KMS-11 (cell line): Measurements from ENCODE around the gene C1QTNF6.
A peak's percentile ranks its signal among the peaks of the same experiment; 100 is the strongest.

ENCODE experiments used
- H2AFZ ChIP-seq: fragments of 200-600 bp; sonication (generic); 2 replicates; pipeline ENCODE4 v1.6.1; 2016; ENCODE audit warnings: antibody characterized with exemption, mixed run types, low read depth
- H3K27ac ChIP-seq: fragments of 200-600 bp; sonication (generic); 2 replicates; pipeline ENCODE4 v1.6.1; 2016; ENCODE audit warnings: mild to moderate bottlenecking, mixed run types
- H3K27me3 ChIP-seq: fragments of 200-600 bp; sonication (generic); 2 replicates; pipeline ENCODE4 v1.6.1; 2017; ENCODE audit warnings: mild to moderate bottlenecking, low read depth, mixed run types, moderate library complexity; ENCODE audit not compliant: insufficient read depth
- H3K36me3 ChIP-seq: fragments of 200-600 bp; sonication (generic); 2 replicates; pipeline ENCODE4 v1.6.1; 2017; ENCODE audit warnings: mild to moderate bottlenecking, mixed run types; ENCODE audit not compliant: insufficient read depth
- H3K4me1 ChIP-seq: fragments of 200-600 bp; sonication (generic); 2 replicates; pipeline ENCODE4 v1.6.1; 2016; ENCODE audit warnings: mild to moderate bottlenecking, low read depth, mixed run types; ENCODE audit not compliant: poor library complexity, severe bottlenecking
- H3K4me2 ChIP-seq: fragments of 200-600 bp; sonication (generic); 2 replicates; pipeline ENCODE4 v1.7.0; 2016; ENCODE audit warnings: mild to moderate bottlenecking, mixed run types
- H3K4me3 ChIP-seq: fragments of 200-600 bp; sonication (generic); IDR thresholded peaks from 2 replicates; pipeline ENCODE4 v1.6.1; 2017; ENCODE audit warnings: low read depth, low read length, mixed read lengths; ENCODE audit not compliant: insufficient read depth
- H3K79me2 ChIP-seq: fragments of 200-600 bp; sonication (generic); 2 replicates; pipeline ENCODE4 v1.6.1; 2016; ENCODE audit warnings: low read depth, mixed run types; ENCODE audit not compliant: insufficient read depth
- H3K9ac ChIP-seq: fragments of 200-600 bp; sonication (generic); 2 replicates; pipeline ENCODE4 v1.6.1; 2016; ENCODE audit warnings: mild to moderate bottlenecking, mixed run types
- H4K20me1 ChIP-seq: fragments of 200-600 bp; sonication (generic); 2 replicates; pipeline ENCODE4 v1.6.1; 2016; ENCODE audit warnings: mild to moderate bottlenecking, mixed run types; ENCODE audit not compliant: insufficient read depth
- TF ChIP-seq, protein P1 (sequence below): fragments of 200-600 bp; sonication (generic); conservative IDR thresholded peaks from 2 replicates; pipeline ENCODE4 v1.6.1; 2017; ENCODE audit warnings: low read depth, mild to moderate bottlenecking, antibody characterized with exemption, low read length, moderate library complexity, mixed read lengths

The C1QTNF6 gene

GRCh38 chr22:37212174-37212906, 24.3 kb upstream of the C1QTNF6 start, which contains the start of gene SSTR3:
SSTR3 (minus strand) TSS chr22:37212477; CDS start chr22:37207803, 4,674 bp downstream.
- peaks cover 21% of the 10 kb centered on the region for H3K79me2 ChIP-seq
- peak within 1 kb of the TSS; percentile 42 for H3K4me2 ChIP-seq
- H3K9ac ChIP-seq = peak within 1 kb of the TSS; percentile 53; the same call in 1 of the 2 replicates
- H3K4me1 ChIP-seq = peaks cover 61% of the 10 kb centered on the region
- H3K27ac ChIP-seq = peak within 1 kb of the TSS; percentile 36; the same call in 1 of the 2 replicates
- TF ChIP-seq, protein P1, sequence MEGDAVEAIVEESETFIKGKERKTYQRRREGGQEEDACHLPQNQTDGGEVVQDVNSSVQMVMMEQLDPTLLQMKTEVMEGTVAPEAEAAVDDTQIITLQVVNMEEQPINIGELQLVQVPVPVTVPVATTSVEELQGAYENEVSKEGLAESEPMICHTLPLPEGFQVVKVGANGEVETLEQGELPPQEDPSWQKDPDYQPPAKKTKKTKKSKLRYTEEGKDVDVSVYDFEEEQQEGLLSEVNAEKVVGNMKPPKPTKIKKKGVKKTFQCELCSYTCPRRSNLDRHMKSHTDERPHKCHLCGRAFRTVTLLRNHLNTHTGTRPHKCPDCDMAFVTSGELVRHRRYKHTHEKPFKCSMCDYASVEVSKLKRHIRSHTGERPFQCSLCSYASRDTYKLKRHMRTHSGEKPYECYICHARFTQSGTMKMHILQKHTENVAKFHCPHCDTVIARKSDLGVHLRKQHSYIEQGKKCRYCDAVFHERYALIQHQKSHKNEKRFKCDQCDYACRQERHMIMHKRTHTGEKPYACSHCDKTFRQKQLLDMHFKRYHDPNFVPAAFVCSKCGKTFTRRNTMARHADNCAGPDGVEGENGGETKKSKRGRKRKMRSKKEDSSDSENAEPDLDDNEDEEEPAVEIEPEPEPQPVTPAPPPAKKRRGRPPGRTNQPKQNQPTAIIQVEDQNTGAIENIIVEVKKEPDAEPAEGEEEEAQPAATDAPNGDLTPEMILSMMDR = no peak
- H4K20me1 ChIP-seq = no peaks in the 10 kb centered on the region
- H3K4me3 ChIP-seq = no peak within 1 kb of the TSS
- no peaks in the 10 kb centered on the region for H3K27me3 ChIP-seq
- H2AFZ ChIP-seq = no peak within 1 kb of the TSS
- H3K36me3 ChIP-seq = no peaks in the 10 kb centered on the region

GRCh38 chr22:37211866-37212173, 23.8 kb upstream of the C1QTNF6 start:
- Histone ChIP-seq H3K27me3 (no peaks in the 10 kb centered on the region), H3K9ac (peak overlapping the region; percentile 53; the same call in 1 of the 2 replicates), H3K79me2 (peaks cover 21% of the 10 kb centered on the region), H2AFZ (no peak overlapping the region), H3K36me3 (no peaks in the 10 kb centered on the region), H3K4me3 (no peak overlapping the region), H3K4me1 (peaks cover 56% of the 10 kb centered on the region), H3K27ac (peak overlapping the region; percentile 36; the same call in 1 of the 2 replicates), H4K20me1 (no peaks in the 10 kb centered on the region), H3K4me2 (0 out of 2 replicates have a peak overlapping the region, but pooled peaks have one; percentile 42)
- TF ChIP-seq, protein P1 = no peak

DNA sequence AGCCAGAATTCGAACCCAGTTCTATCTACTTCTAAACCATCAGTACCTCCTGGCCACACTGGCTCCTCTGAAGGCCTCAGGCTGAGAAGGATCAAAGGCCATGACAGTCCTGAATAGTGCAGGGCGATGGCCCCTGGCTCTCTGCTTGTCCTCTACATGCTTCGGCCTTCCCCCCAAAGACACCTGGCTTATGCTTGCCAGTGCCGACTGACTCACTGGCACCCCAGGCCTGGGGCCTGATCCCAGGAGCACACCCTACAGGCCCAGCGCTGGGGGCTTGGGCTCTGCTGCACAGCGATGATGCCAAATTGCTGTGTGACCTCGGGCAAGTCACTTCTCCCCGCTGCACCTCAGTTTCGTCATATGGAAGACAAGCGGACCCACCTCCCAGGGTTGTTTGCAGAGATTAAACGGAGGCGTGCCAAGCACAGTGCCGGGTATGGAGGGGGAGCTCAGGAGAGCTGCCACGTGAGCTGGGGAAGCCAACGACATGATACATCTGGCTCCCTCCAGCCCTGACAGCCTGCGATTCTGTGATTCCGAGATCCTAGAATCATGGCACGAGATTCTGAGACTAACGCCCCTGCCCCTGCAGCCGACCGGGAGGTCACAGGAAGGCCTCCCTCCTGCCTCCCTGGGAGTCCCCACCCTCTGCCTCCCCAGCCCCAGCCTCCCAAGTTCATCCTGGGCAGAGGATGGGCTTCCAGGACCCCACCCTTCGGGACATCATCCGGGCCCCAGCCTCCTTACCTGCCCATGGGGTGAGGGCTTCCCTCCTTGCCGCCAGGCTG, 23.2 kb upstream of the C1QTNF6 start:
- Histone ChIP-seq H2AFZ (no peak overlapping the region), H3K4me1 (peaks cover 51% of the 10 kb centered on the region), H3K27me3 (no peaks in the 10 kb centered on the region), H3K36me3 (no peaks in the 10 kb centered on the region), H3K9ac (peak overlapping the region; percentile 53; the same call in 1 of the 2 replicates), H4K20me1 (no peaks in the 10 kb centered on the region), H3K4me2 (peak overlapping the region; percentile 42; the same call in 1 of the 2 replicates), H3K4me3 (no peak overlapping the region), H3K27ac (peak overlapping the region; percentile 36; the same call in 1 of the 2 replicates), H3K79me2 (peaks cover 21% of the 10 kb centered on the region)
- TF ChIP-seq, protein P1 = no peak

DNA sequence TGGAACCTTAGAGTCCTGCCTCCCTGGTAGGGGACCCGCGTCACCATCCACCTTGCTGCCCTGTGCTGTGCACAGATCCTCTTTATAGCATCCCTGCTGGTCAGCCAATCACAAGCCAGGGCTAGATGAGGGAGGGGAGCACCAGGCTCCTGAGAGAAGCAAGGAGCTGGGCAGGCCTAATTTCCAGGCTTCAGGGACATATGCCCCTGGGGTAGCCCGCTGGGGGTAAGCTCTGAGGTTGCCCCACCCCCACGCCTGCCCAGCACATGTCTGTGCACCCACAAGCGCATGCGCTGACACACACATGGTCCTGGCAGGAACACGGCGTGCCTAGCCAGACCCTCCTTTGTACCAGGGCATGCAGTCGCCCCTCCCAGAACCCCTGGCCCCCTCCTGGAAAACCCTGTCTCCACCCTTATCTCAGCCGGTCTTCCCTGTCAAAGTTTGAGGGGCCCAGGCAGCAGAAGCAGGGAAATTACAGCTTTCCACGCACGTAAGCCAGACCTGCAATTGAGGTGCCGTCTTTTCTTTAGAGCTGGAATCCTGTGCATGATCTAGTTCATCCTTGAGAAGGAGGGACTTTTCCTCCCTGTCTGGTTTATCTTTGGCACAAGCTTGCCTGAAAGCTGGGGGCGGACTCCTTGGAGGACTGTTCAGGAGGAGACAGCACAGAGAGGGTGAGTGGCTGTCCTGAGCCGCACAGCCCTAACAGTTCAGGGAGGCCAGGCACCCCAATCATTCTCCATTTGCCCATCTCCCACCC, 22.2 kb upstream of the C1QTNF6 start:
- peak overlapping the region; percentile 53; the same call in 1 of the 2 replicates for H3K9ac ChIP-seq
- no peaks in the 10 kb centered on the region for H3K27me3 ChIP-seq
- H3K79me2 ChIP-seq = peaks cover 21% of the 10 kb centered on the region
- no peak overlapping the region for H3K4me3 ChIP-seq
- peak overlapping the region; percentile 42 for H3K4me2 ChIP-seq
- no peaks in the 10 kb centered on the region for H3K36me3 ChIP-seq
- no peaks in the 10 kb centered on the region for H4K20me1 ChIP-seq
- H3K27ac ChIP-seq = peak overlapping the region; percentile 13; the same call in 1 of the 2 replicates
- no peak overlapping the region for H2AFZ ChIP-seq
- TF ChIP-seq, protein P1 = no peak
- H3K4me1 ChIP-seq = peaks cover 43% of the 10 kb centered on the region
